A549 treated with GW870086 at 1 μM for 4 hours (cell line): ENCODE data around the gene DNMBP. TPM values are rescaled to one million over a fixed set of nuclear protein-coding genes. Genes with fewer than 3 reads are reported as not detected.

Experiments
- total RNA-seq: library from RNA; stranded (reverse); fragments of 200-300 nt; extraction: Qiagen RNA extraction; gene quantifications from 5 replicates; pipeline ENCODE4 v1.2.3, GENCODE V29; 2022; ENCODE audit warnings: low read depth

Gene DNMBP, protein sequence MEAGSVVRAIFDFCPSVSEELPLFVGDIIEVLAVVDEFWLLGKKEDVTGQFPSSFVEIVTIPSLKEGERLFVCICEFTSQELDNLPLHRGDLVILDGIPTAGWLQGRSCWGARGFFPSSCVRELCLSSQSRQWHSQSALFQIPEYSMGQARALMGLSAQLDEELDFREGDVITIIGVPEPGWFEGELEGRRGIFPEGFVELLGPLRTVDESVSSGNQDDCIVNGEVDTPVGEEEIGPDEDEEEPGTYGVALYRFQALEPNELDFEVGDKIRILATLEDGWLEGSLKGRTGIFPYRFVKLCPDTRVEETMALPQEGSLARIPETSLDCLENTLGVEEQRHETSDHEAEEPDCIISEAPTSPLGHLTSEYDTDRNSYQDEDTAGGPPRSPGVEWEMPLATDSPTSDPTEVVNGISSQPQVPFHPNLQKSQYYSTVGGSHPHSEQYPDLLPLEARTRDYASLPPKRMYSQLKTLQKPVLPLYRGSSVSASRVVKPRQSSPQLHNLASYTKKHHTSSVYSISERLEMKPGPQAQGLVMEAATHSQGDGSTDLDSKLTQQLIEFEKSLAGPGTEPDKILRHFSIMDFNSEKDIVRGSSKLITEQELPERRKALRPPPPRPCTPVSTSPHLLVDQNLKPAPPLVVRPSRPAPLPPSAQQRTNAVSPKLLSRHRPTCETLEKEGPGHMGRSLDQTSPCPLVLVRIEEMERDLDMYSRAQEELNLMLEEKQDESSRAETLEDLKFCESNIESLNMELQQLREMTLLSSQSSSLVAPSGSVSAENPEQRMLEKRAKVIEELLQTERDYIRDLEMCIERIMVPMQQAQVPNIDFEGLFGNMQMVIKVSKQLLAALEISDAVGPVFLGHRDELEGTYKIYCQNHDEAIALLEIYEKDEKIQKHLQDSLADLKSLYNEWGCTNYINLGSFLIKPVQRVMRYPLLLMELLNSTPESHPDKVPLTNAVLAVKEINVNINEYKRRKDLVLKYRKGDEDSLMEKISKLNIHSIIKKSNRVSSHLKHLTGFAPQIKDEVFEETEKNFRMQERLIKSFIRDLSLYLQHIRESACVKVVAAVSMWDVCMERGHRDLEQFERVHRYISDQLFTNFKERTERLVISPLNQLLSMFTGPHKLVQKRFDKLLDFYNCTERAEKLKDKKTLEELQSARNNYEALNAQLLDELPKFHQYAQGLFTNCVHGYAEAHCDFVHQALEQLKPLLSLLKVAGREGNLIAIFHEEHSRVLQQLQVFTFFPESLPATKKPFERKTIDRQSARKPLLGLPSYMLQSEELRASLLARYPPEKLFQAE (N-terminal part only)
- 22.9 to 33.4 TPM (median 29.2 TPM) in 5 replicates for total RNA-seq

DNA sequence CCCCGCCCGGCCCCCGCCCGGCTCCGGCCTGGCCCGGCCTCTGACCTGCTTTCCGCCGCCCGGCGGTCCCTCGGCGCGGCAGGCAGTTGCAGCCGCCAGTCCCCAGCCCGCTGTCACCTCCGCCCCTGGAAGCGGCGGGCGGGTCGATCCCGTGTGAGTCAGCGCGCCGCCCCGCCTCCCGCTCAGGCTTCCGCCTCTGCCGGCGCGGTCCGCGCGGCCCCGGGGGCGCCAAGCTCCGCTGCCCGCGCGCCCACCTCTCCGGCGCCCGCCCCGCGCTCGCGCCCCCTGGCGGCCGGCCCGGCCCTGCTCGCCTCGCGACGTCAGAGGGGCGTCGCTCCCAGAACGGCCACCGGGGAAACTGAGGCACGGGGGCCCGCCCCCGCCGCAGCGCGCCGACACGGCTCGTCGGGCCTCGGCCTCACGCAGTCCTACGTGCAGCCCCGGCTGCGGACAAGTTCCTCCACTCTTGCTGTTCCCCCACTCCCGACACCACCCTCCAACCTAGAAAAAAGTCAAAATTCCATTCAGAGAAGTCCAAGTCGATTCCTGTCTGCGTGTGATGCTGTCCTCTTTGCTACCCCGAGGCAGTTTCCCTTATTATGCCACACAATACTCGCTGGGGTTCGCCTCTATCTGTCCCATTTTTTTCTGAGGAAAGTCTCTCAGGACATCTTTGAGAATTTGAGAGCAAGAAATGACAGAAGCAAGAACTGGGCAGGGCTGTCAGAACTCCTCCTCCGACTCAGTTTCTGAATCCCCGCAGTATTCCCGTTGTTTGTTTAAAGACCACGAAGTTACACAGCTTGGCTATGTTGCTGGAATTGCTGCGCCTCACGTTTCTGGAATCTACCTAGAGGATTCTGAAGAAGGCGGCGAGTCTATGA is at the start of gene DNMBP:
Gene DNMBP, minus strand, starts transcription at position 155 of the 884 bp plus-strand sequence. CDS start 37,823 bp downstream, outside the sequence.

Other genes with a start within 250 kb of the DNMBP start
- 126 to 164 TPM (median 138 TPM) in 5 replicates for gene ABCC2, start 227.3 kb downstream of the DNMBP start, total RNA-seq
- gene CPN1, start 71.9 kb upstream of the DNMBP start, total RNA-seq = 0.08 to 0.42 TPM (median 0.20 TPM) in 5 replicates
- gene ERLIN1, start 176.1 kb upstream of the DNMBP start, total RNA-seq = 41.0 to 61.2 TPM (median 52.4 TPM) in 5 replicates
- 16.1 to 24.7 TPM (median 21.8 TPM) in 5 replicates for gene CHUK, start 219.6 kb upstream of the DNMBP start, total RNA-seq